IMR-90 (cell line): Measurements from ENCODE around the gene UGT2B28. TPM values are rescaled to one million over a fixed set of nuclear protein-coding genes. Genes with fewer than 3 reads are reported as not detected.
"Not testable (repeated sequence)": the region's sequence is repeated elsewhere in the genome, so short reads cannot be mapped to it uniquely, and the experiment has no call there.

ENCODE experiments used
- ATAC-seq: fragments of 200-7000 bp; cut with Tn5 transposase; 2 replicates; pipeline ENCODE4 v1.9.1; 2020; ENCODE audit warnings: low read depth, mild to moderate bottlenecking, moderate library complexity
- BruUV-seq: library from RNA; stranded (reverse); fragments of 400-500 nt; replicated peaks from 2 replicates; lab custom pipeline; 2021; lab: Mats Ljungman, UMichigan
- CTCF ChIA-PET: fragments of 300-600 bp; formaldehyde crosslinking; extraction: SDS; loops from one replicate; lab custom pipeline; 2021; ENCODE audit warnings: antibody characterized with exemption; lab: Yijun Ruan, JAX
- POLR2A ChIA-PET: fragments of 300-600 bp; sonication (Branson Sonifier 250); formaldehyde crosslinking; loops from one replicate; lab custom pipeline; 2022; ENCODE audit warnings: antibody characterized with exemption; ENCODE audit not compliant: unreplicated experiment; lab: Charles Lee
- DNase-seq: peaks from one replicate; pipeline ENCODE4 v3.0.0; 2013
- H2AFZ ChIP-seq: replicated peaks from 2 replicates; pipeline ENCODE3; 2013; ENCODE audit warnings: low read length, mild to moderate bottlenecking; ENCODE audit not compliant: poor library complexity
- H2AK5ac ChIP-seq: 2 replicates; pipeline ENCODE4 v1.6.1; 2013; ENCODE audit warnings: low read depth, low read length, inconsistent platforms
- H2AK9ac ChIP-seq: replicated peaks from 2 replicates; pipeline ENCODE3; 2013; ENCODE audit warnings: mild to moderate bottlenecking, low read depth, low read length, moderate library complexity; ENCODE audit not compliant: poor library complexity
- H2BK120ac ChIP-seq: 2 replicates; pipeline ENCODE4 v1.6.1; 2013; ENCODE audit warnings: low read depth, low read length, inconsistent platforms
- H2BK15ac ChIP-seq: 3 replicates; pipeline ENCODE4 v1.6.1; 2013; ENCODE audit warnings: low read depth, low read length, inconsistent platforms
- H2BK20ac ChIP-seq: 2 replicates; pipeline ENCODE4 v1.6.1; 2013; ENCODE audit warnings: low read depth, mild to moderate bottlenecking, inconsistent platforms, low read length, moderate library complexity
- H2BK5ac ChIP-seq: 2 replicates; pipeline ENCODE4 v1.6.1; 2013; ENCODE audit warnings: mild to moderate bottlenecking, low read depth, low read length, inconsistent platforms; ENCODE audit not compliant: poor library complexity, severe bottlenecking
- H3K14ac ChIP-seq: replicated peaks from 2 replicates; pipeline ENCODE4 v1.6.1; 2013; ENCODE audit warnings: low read depth, low read length, inconsistent platforms
- H3K18ac ChIP-seq: 2 replicates; pipeline ENCODE4 v1.6.1; 2013; ENCODE audit warnings: low read depth, low read length, control low read depth
- H3K23ac ChIP-seq: 2 replicates; pipeline ENCODE4 v1.6.1; 2013; ENCODE audit warnings: low read depth, low read length, inconsistent platforms
- H3K27ac ChIP-seq: 2 replicates; pipeline ENCODE4 v1.5.1; 2013; ENCODE audit warnings: mild to moderate bottlenecking, control low read depth, low read length; ENCODE audit not compliant: insufficient read depth
- H3K27me3 ChIP-seq: 2 replicates; pipeline ENCODE4 v1.6.1; 2013; ENCODE audit warnings: low read length; ENCODE audit not compliant: control insufficient read depth, insufficient read depth
- H3K36me3 ChIP-seq: 2 replicates; pipeline ENCODE4 v1.6.1; 2013; ENCODE audit warnings: low read length, mixed read lengths; ENCODE audit not compliant: control insufficient read depth, insufficient read depth
- H3K4ac ChIP-seq: 2 replicates; pipeline ENCODE4 v1.6.1; 2013; ENCODE audit warnings: low read depth, low read length, inconsistent platforms
- H3K4me1 ChIP-seq: 2 replicates; pipeline ENCODE4 v1.6.1; 2013; ENCODE audit warnings: low read length, mixed read lengths; ENCODE audit not compliant: control insufficient read depth, insufficient read depth
- H3K4me2 ChIP-seq: 2 replicates; pipeline ENCODE4 v1.6.1; 2013; ENCODE audit warnings: low read depth, mild to moderate bottlenecking, control low read depth, low read length, moderate library complexity
- H3K4me3 ChIP-seq: 2 replicates; pipeline ENCODE4 v1.5.1; 2013; ENCODE audit warnings: low read depth, mild to moderate bottlenecking, control low read depth, low read length, moderate library complexity; ENCODE audit not compliant: insufficient read depth
- H3K56ac ChIP-seq: 2 replicates; pipeline ENCODE4 v1.6.1; 2013; ENCODE audit warnings: low read length, inconsistent platforms; ENCODE audit not compliant: insufficient read depth; ENCODE audit errors: extremely low read depth
- H3K79me1 ChIP-seq, 2 experiments: 2 replicates each; pipeline ENCODE4 v1.6.1; 2013; ENCODE audit warnings: low read length in 2 of 2, inconsistent platforms in 1 of 2, low read depth in 1 of 2
- H3K9ac ChIP-seq: 2 replicates; pipeline ENCODE4 v1.6.1; 2013; ENCODE audit warnings: low read depth, low read length, control low read depth
- H3K9me1 ChIP-seq: 2 replicates; pipeline ENCODE4 v1.6.1; 2013; ENCODE audit warnings: low read length, inconsistent platforms; ENCODE audit not compliant: insufficient read depth
- H3K9me3 ChIP-seq: 2 replicates; pipeline ENCODE4 v1.6.1; 2013; ENCODE audit warnings: low read length; ENCODE audit not compliant: control insufficient read depth, insufficient read depth
- H4K20me1 ChIP-seq: 2 replicates; pipeline ENCODE4 v1.6.1; 2013; ENCODE audit warnings: low read length, inconsistent platforms; ENCODE audit not compliant: insufficient read depth
- H4K5ac ChIP-seq: 2 replicates; pipeline ENCODE4 v1.6.1; 2013; ENCODE audit warnings: mild to moderate bottlenecking, low read depth, low read length, control low read depth
- H4K8ac ChIP-seq, 2 experiments: 2 replicates each; pipeline ENCODE4 v1.6.1; 2013; ENCODE audit warnings: low read depth in 2 of 2, low read length in 2 of 2, control low read depth in 1 of 2, inconsistent platforms in 1 of 2
- H4K91ac ChIP-seq: 2 replicates; pipeline ENCODE4 v1.6.1; 2013; ENCODE audit warnings: low read depth, low read length, inconsistent platforms; ENCODE audit not compliant: insufficient read depth
- WGBS, 2 experiments: methylation state at CpG; one replicate each; pipeline versions ENCODE4 v1.1.5 to v1.1.7; 2013; ENCODE audit warnings: missing lambda C conversion rate in 2 of 2; ENCODE audit not compliant: insufficient read length in 1 of 2; ENCODE audit errors: extremely low coverage in 2 of 2; 5-methylcytosine and 5-hydroxymethylcytosine counted together
- dilution Hi-C: fragments of 300-500 bp; cut with HindIII; formaldehyde crosslinking; loops from one replicate; pipeline ENCODE4 v1.14.3; 2018; ENCODE audit warnings: low sequenced_read_pairs; ENCODE audit not compliant: unreplicated experiment
- in situ Hi-C: fragments of 300-500 bp; cut with MboI; formaldehyde crosslinking; loops from 3 replicates; pipeline ENCODE4 v1.14.3; 2019; ENCODE audit warnings: low sequenced_read_pairs, inconsistent platforms, mixed read lengths
- intact Hi-C: fragments of 100-400 bp; cut with micrococcal nuclease; formaldehyde crosslinking; loops from 2 replicates; pipeline ENCODE4 v1.10.0; 2022
- polyA plus RNA-seq, 3 experiments: library from polyadenylated mRNA; depleted of rRNA; stranded (reverse); fragments of >200 nt; gene quantifications; 2 replicates each; pipeline ENCODE4 v1.2.3, GENCODE V29; 2012; ENCODE audit warnings: low replicate concordance in 1 of 3
- total RNA-seq: library from RNA; depleted of rRNA; stranded (reverse); fragments of >200 nt; gene quantifications from 2 replicates; pipeline ENCODE4 v1.2.3, GENCODE V29; 2012

Gene UGT2B28
- total and polyA plus RNA-seq, 2 of the 4 experiments (the other 2 are of a cell fraction): not detected

- H3K4me3 ChIP-seq, intact Hi-C loops, H3K14ac ChIP-seq, dilution Hi-C loops, H3K4me1 ChIP-seq, BruUV-seq, H2AFZ ChIP-seq, H3K27me3 ChIP-seq, H2BK20ac ChIP-seq, H3K9ac ChIP-seq, H3K56ac ChIP-seq, H3K18ac ChIP-seq, H3K27ac ChIP-seq, H3K4ac ChIP-seq, H2AK5ac ChIP-seq, H4K8ac ChIP-seq, CTCF ChIA-PET, H4K5ac ChIP-seq, H4K91ac ChIP-seq, H3K9me3 ChIP-seq, H3K4me2 ChIP-seq, H3K23ac ChIP-seq, H3K36me3 ChIP-seq, H2BK15ac ChIP-seq, POLR2A ChIA-PET, DNase-seq, H2BK5ac ChIP-seq, H2BK120ac ChIP-seq, H3K9me1 ChIP-seq, H4K20me1 ChIP-seq, in situ Hi-C loops, ATAC-seq, H3K79me1 ChIP-seq, H2AK9ac ChIP-seq: not testable (repeated sequence)
- WGBS, 2 experiments: no CpG with 5 or more reads among the region's 4 CpGs
Observed at GRCh38 chr4:69310262-69310661, 30.0 kb downstream of the UGT2B28 start.
